H9 (cell line): Measurements from ENCODE around the gene CAPN12. TPM values are rescaled to one million over a fixed set of nuclear protein-coding genes. Genes with fewer than 3 reads are reported as not detected.

Source experiments
- DNase-seq: peaks from one replicate; pipeline ENCODE4 v3.0.0-alpha.2; 2017
- H2AFZ ChIP-seq: one replicate; pipeline ENCODE4 v1.6.1; 2013; ENCODE audit warnings: mild to moderate bottlenecking, low read length, control low read depth, moderate library complexity
- H2AK5ac ChIP-seq: 2 replicates; pipeline ENCODE4 v1.6.1; 2013; ENCODE audit warnings: low read length, control low read depth, mixed read lengths; ENCODE audit not compliant: insufficient read length
- H2BK120ac ChIP-seq: one replicate; pipeline ENCODE4 v1.6.1; 2013; ENCODE audit warnings: low read depth, mild to moderate bottlenecking, low read length, control low read depth, inconsistent platforms; ENCODE audit not compliant: poor library complexity, severe bottlenecking
- H2BK12ac ChIP-seq: 2 replicates; pipeline ENCODE4 v1.6.1; 2013; ENCODE audit warnings: low read length, control low read depth, mixed read lengths, low read depth; ENCODE audit not compliant: insufficient read length
- H2BK15ac ChIP-seq: 2 replicates; pipeline ENCODE4 v1.6.1; 2013; ENCODE audit warnings: low read depth, low read length, control low read depth
- H2BK20ac ChIP-seq: one replicate; pipeline ENCODE4 v1.6.1; 2013; ENCODE audit warnings: low read depth, mild to moderate bottlenecking, low read length, control low read depth, inconsistent platforms; ENCODE audit not compliant: poor library complexity, severe bottlenecking
- H2BK5ac ChIP-seq: 2 replicates; pipeline ENCODE4 v1.6.1; 2013; ENCODE audit warnings: low read length, control low read depth, mixed read lengths; ENCODE audit not compliant: insufficient read length
- H3K14ac ChIP-seq: 2 replicates; pipeline ENCODE4 v1.6.1; 2013; ENCODE audit warnings: low read length, control low read depth; ENCODE audit not compliant: insufficient read depth
- H3K18ac ChIP-seq: 2 replicates; pipeline ENCODE4 v1.6.1; 2013; ENCODE audit warnings: low read depth, mild to moderate bottlenecking, mixed read lengths, low read length, control low read depth; ENCODE audit not compliant: insufficient read length
- H3K23ac ChIP-seq: 2 replicates; pipeline ENCODE4 v1.6.1; 2013; ENCODE audit warnings: low read length, control low read depth, mixed read lengths, low read depth; ENCODE audit not compliant: insufficient read length
- H3K23me2 ChIP-seq: 2 replicates; pipeline ENCODE4 v1.6.1; 2013; ENCODE audit warnings: low read depth, mild to moderate bottlenecking, mixed read lengths, low read length, control low read depth; ENCODE audit not compliant: insufficient read length, poor library complexity, severe bottlenecking
- H3K27ac ChIP-seq: 2 replicates; pipeline ENCODE4 v1.5.1; 2013; ENCODE audit warnings: low read length, control low read depth, mixed read lengths, low read depth; ENCODE audit not compliant: insufficient read length
- H3K27me3 ChIP-seq: 2 replicates; pipeline ENCODE4 v1.6.1; 2013; ENCODE audit warnings: low read length, control low read depth, inconsistent platforms; ENCODE audit not compliant: insufficient read depth
- H3K4ac ChIP-seq: 2 replicates; pipeline ENCODE4 v1.6.1; 2013; ENCODE audit warnings: low read depth, mild to moderate bottlenecking, control low read depth, inconsistent platforms, low read length, moderate library complexity
- H3K4me1 ChIP-seq: 2 replicates; pipeline ENCODE4 v1.6.1; 2013; ENCODE audit warnings: low read length, control low read depth, inconsistent platforms; ENCODE audit not compliant: insufficient read depth
- H3K4me2 ChIP-seq: 2 replicates; pipeline ENCODE4 v1.6.1; 2013; ENCODE audit warnings: low read length, control low read depth, mixed read lengths; ENCODE audit not compliant: insufficient read length, insufficient read depth
- H3K56ac ChIP-seq: 2 replicates; pipeline ENCODE4 v1.6.1; 2013; ENCODE audit warnings: low read depth, mild to moderate bottlenecking, mixed read lengths, low read length, control low read depth; ENCODE audit not compliant: insufficient read length
- H3K79me1 ChIP-seq: 2 replicates; pipeline ENCODE4 v1.6.1; 2013; ENCODE audit warnings: low read depth, mild to moderate bottlenecking, moderate library complexity, low read length, control low read depth, inconsistent platforms; ENCODE audit not compliant: insufficient read depth, poor library complexity, severe bottlenecking
- H3K79me2 ChIP-seq: 2 replicates; pipeline ENCODE4 v1.6.1; 2013; ENCODE audit warnings: low read length, control low read depth, inconsistent platforms; ENCODE audit not compliant: insufficient read depth
- H3K9ac ChIP-seq: 2 replicates; pipeline ENCODE4 v1.6.1; 2013; ENCODE audit warnings: low read length, control low read depth, mixed read lengths; ENCODE audit not compliant: insufficient read length; ENCODE audit errors: extremely low read depth
- H3K9me3 ChIP-seq: one replicate; pipeline ENCODE4 v1.6.1; 2013; ENCODE audit warnings: low read depth, low read length, inconsistent platforms; ENCODE audit not compliant: control insufficient read depth
- H3T11ph ChIP-seq: one replicate; pipeline ENCODE4 v1.6.1; 2013; ENCODE audit warnings: mild to moderate bottlenecking, low read length, control low read depth, inconsistent platforms
- H4K20me1 ChIP-seq: one replicate; pipeline ENCODE4 v1.6.1; 2013; ENCODE audit not compliant: control insufficient read depth, insufficient read length, insufficient read depth
- H4K5ac ChIP-seq: 2 replicates; pipeline ENCODE4 v1.6.1; 2013; ENCODE audit warnings: low read depth, mild to moderate bottlenecking, mixed read lengths, low read length, control low read depth; ENCODE audit not compliant: insufficient read length
- H4K8ac ChIP-seq: replicated peaks from 2 replicates; pipeline ENCODE4 v1.6.1; 2013; ENCODE audit warnings: low read length, control low read depth, mixed read lengths, low read depth; ENCODE audit not compliant: insufficient read length
- H4K91ac ChIP-seq: 2 replicates; pipeline ENCODE4 v1.6.1; 2013; ENCODE audit warnings: low read depth, mild to moderate bottlenecking, moderate library complexity, mixed read lengths, low read length, control low read depth; ENCODE audit not compliant: insufficient read length
- H3K27ac Mint-ChIP-seq, 3 experiments: 2 replicates in 2 of 3; 3 replicates in 1 of 3; pipeline ENCODE4 v1.8.0; 2020 to 2021; ENCODE audit warnings: mixed read lengths in 3 of 3, mild to moderate bottlenecking in 1 of 3, moderate library complexity in 1 of 3
- H3K27me3 Mint-ChIP-seq: 2 replicates; pipeline ENCODE4 v1.8.0; 2021; ENCODE audit warnings: low read depth, mild to moderate bottlenecking, moderate library complexity, mixed read lengths
- H3K36me3 Mint-ChIP-seq, 3 experiments: 2 replicates in 2 of 3; 3 replicates in 1 of 3; pipeline ENCODE4 v1.8.0; 2020 to 2021; ENCODE audit warnings: low read depth in 3 of 3, mixed read lengths in 3 of 3; ENCODE audit not compliant: insufficient read depth in 1 of 3
- H3K4me1 Mint-ChIP-seq, 2 experiments: 2 replicates each; pipeline ENCODE4 v1.8.0; 2020; ENCODE audit warnings: mixed read lengths in 2 of 2
- H3K4me3 Mint-ChIP-seq, 2 experiments: 2 replicates in 1 of 2; 3 replicates in 1 of 2; pipeline ENCODE4 v1.8.0; 2020 to 2021; ENCODE audit warnings: mild to moderate bottlenecking in 2 of 2, mixed read lengths in 2 of 2, moderate library complexity in 1 of 2
- H3K9me3 Mint-ChIP-seq, 2 experiments: 2 replicates in 1 of 2; 3 replicates in 1 of 2; pipeline ENCODE4 v1.8.0; 2020; ENCODE audit warnings: mild to moderate bottlenecking in 2 of 2, mixed read lengths in 2 of 2, moderate library complexity in 1 of 2
- WGBS: extraction: QIAGEN DNeasy Blood & Tissue Kit; methylation state at CpG from one replicate; pipeline ENCODE4 v1.1.7; 2013; ENCODE audit warnings: missing lambda C conversion rate, low lambda C conversion rate, mixed read lengths; ENCODE audit not compliant: insufficient read length; ENCODE audit errors: extremely low coverage; 5-methylcytosine and 5-hydroxymethylcytosine counted together
- total RNA-seq: library from RNA; stranded (reverse); gene quantifications from 2 replicates; pipeline ENCODE4 v1.2.1, GENCODE V29; 2021
- TF ChIP-seq, protein P1 (sequence below): fragments of 200-600 bp; sonication (generic); conservative IDR thresholded peaks from 3 replicates; pipeline ENCODE4 v1.8.0; 2021; ENCODE audit warnings: antibody characterized with exemption, mild to moderate bottlenecking

Gene CAPN12
- total RNA-seq, 1 experiment from 2014 or later = 10.5 TPM

GRCh38 chr19:38713865-38714264 lies 30.4 kb downstream of the CAPN12 start:
- H2AK5ac ChIP-seq = no peak overlapping the region
- no peak overlapping the region for H4K8ac ChIP-seq
- no peak overlapping the region for H4K91ac ChIP-seq
- H3K4ac ChIP-seq = no peak overlapping the region
- TF ChIP-seq, protein P1, sequence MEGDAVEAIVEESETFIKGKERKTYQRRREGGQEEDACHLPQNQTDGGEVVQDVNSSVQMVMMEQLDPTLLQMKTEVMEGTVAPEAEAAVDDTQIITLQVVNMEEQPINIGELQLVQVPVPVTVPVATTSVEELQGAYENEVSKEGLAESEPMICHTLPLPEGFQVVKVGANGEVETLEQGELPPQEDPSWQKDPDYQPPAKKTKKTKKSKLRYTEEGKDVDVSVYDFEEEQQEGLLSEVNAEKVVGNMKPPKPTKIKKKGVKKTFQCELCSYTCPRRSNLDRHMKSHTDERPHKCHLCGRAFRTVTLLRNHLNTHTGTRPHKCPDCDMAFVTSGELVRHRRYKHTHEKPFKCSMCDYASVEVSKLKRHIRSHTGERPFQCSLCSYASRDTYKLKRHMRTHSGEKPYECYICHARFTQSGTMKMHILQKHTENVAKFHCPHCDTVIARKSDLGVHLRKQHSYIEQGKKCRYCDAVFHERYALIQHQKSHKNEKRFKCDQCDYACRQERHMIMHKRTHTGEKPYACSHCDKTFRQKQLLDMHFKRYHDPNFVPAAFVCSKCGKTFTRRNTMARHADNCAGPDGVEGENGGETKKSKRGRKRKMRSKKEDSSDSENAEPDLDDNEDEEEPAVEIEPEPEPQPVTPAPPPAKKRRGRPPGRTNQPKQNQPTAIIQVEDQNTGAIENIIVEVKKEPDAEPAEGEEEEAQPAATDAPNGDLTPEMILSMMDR = no peak
- no peaks in the 10 kb centered on the region for H3K79me1 ChIP-seq
- no peak overlapping the region for H3K27ac ChIP-seq
- H2BK120ac ChIP-seq = no peak overlapping the region
- no peak overlapping the region for H3K9ac ChIP-seq
- H3K18ac ChIP-seq = no peak overlapping the region
- H3K56ac ChIP-seq = no peak overlapping the region
- no peaks in the 10 kb centered on the region for H3K9me3 ChIP-seq
- peaks cover 0 to 4% of the 10 kb centered on the region in 2 experiments; a peak in 1 of 4 replicates for H3K4me1 Mint-ChIP-seq
- H2AFZ ChIP-seq = no peak overlapping the region
- H2BK5ac ChIP-seq = no peak overlapping the region
- H3K79me2 ChIP-seq = no peaks in the 10 kb centered on the region
- H2BK20ac ChIP-seq = no peak overlapping the region
- H3K4me1 ChIP-seq = no peaks in the 10 kb centered on the region
- H2BK15ac ChIP-seq = no peak overlapping the region
- H3K36me3 Mint-ChIP-seq = peaks cover 37 to 77% (median 71%) of the 10 kb centered on the region in 3 experiments; a peak in 6 of 7 replicates
- no peak overlapping the region for H3K4me2 ChIP-seq
- no peaks in the 10 kb centered on the region for H3K23me2 ChIP-seq
- H3K27me3 Mint-ChIP-seq = no peaks in the 10 kb centered on the region; the same call in 1 of the 2 replicates
- no peaks in the 10 kb centered on the region for H4K20me1 ChIP-seq
- H3K27me3 ChIP-seq = no peaks in the 10 kb centered on the region
- H3K23ac ChIP-seq = no peak overlapping the region
- H3T11ph ChIP-seq = no peak overlapping the region
- H3K9me3 Mint-ChIP-seq = no peaks in the 10 kb centered on the region
- no peak overlapping the region for H3K14ac ChIP-seq
- H2BK12ac ChIP-seq = no peak overlapping the region
- H3K4me3 Mint-ChIP-seq = no peak overlapping the region
- no peak for DNase-seq
- H4K5ac ChIP-seq = no peak overlapping the region
- WGBS = no CpG with 5 or more reads among the region's 14 CpGs
- H3K27ac Mint-ChIP-seq = peak overlapping the region in 2 of 3 experiments; percentile 78 to 80; a peak in 4 of 7 replicates
